ENCODE results near the gene ELAPOR2.
A peak's percentile ranks its signal among the peaks of the same experiment; 100 is the strongest.
"Not testable (repeated sequence)": the region's sequence is repeated elsewhere in the genome, so short reads cannot be mapped to it uniquely, and the experiment has no call there.

Gene ELAPOR2

GRCh38 chr7:87059525-87060287 is at the start of gene ELAPOR2:
ELAPOR2 (minus strand) TSS chr7:87059654; CDS start chr7:87059513, 141 bp downstream.
- peak; percentile 97 for DNase-seq (ENCODE audit: low spot score)

DNA sequence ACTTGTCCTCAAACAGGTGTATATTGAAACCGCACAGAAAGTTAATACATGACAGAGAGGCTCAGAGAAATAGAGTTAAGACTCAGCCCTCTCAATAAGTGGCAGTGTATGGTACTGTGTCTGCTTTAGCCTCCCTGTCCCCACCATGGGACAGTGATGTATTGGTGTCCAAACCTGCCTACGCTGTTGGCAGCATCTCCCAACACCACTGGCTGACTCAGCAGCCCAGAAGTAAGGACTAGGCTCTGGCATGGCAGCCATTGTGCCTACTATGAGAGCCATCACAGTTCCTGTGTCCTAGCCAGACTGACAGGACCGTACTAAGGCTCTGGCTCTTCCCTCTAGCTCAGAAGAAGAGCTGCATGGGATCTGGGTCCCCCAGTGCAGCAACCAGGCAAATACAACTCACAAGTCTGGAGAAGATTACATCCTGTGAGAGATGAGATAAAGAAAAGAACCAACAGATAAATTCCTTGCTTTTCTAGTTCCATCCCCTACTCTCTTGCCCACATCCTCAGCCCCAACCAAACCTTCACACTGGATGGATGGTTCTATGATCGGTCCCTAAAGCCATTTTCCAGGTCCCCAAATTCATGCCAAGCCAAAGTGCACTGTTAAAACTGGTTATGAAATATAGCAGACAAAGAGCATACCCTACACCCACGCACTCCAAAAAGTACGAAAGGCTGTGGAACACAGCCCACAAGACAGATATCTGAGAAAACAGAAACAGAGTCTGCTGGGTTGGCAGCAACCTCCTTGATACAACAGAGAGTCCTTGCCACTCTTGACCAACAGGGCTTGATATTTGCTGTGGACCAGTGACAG is 48.7 kb upstream of the ELAPOR2 start:
- FAIRE-seq (peak; percentile 44), DNase-seq (ENCODE audit: low spot score) (no peak)

More at GRCh38 chr7:87059525-87060287, at the start of gene ELAPOR2:
- FAIRE-seq: peak; percentile 97

- DNase-seq (ENCODE audit: low spot score) (no peak), FAIRE-seq (no peak)
Measured at GRCh38 chr7:87106974-87107612, 47.6 kb upstream of the ELAPOR2 start.

GRCh38 chr7:87105401-87105800 is 45.9 kb upstream of the ELAPOR2 start:
- no peak for FAIRE-seq

GRCh38 chr7:87100326-87100725 is 40.9 kb upstream of the ELAPOR2 start:
- FAIRE-seq (no peak), DNase-seq (ENCODE audit: low spot score) (no peak)

More at GRCh38 chr7:87105401-87105800, 45.9 kb upstream of the ELAPOR2 start:
- no peak for DNase-seq (ENCODE audit: low spot score)

DNA sequence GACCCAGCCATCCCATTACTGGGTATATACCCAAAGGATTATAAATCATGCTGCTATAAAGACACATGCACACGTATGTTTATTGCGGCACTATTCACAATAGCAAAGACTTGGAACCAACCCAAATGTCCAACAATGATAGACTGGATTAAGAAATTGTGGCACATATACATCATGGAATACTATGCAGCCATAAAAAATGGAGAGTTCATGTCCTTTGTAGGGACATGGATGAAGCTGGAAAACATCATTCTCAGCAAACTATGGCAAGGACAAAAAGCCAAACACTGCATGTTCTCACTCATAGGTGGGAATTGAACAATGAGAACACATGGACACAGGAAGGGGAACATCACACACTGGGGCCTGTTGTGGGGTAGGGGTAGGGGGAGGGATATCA is 37.9 kb upstream of the ELAPOR2 start:
- FAIRE-seq; DNase-seq (ENCODE audit: low spot score): not testable (repeated sequence)

DNA sequence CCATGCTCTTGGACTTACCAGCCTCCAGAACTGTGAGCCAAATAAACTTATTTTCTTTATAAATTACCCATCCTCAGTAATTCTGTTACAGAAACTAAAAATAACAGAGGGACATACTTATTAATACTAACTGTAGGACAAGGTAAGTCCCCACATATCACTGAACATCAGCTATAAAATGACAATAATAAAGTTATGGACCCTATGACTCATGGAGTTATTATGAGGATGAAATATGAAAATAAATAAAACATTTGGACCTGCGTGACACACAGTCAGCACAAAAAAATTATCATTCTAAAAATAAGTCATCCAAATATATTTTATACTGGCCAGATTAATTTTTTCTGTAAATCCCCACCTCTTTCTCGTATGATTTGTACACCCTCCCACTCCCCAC is 34.9 kb upstream of the ELAPOR2 start:
- FAIRE-seq (no peak), DNase-seq (ENCODE audit: low spot score) (no peak)

DNA sequence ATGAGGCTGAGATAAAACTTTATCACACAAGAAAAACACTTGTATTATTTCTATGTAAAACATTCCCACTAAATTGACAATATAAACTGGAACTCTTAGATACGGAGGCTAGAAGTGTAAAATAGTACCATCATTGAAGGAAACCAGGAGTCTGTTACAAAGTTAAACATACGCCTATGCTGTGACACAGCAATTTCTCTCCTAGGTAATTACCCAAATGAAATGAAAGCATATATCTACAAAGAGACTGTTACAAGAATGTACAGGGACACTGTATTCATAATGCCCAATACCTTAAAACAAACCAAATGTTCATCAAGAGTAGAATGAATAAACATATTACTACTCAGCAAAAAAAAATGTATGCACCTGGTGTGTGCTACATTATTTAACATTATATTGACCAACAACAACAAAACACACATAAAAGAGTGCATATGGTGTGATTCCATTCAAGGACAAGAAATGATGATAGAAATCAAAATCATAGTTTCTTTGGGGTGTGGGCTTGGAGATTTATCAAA is 33.2 kb upstream of the ELAPOR2 start:
- DNase-seq (ENCODE audit: low spot score): no peak
- no peak for FAIRE-seq

DNA sequence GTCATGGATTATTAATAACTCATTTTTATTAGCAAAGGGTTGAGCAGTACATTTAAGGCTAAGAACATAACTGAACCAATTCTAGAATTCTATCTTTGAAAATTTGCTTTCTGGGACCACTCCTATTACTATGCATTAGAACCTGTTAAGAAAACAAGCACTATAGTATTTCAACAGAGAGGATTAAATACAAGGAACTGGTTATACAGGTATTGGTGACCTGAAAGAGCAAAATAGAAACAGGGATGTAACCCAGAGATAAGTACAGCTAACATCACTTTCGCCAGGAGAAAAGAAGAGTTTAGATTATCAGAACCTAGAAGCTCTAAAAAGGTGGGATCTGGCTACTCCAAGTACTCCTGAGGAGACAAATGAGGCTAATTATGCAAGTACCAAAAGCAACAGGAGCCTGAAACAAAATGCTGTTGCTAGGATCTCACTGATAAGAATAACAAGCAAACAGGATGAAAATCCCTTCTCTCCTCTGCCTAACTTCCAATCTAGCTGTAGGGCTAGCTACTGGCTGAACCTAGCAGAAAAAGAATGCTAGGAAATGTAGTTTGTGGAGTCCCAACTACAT is 32.1 kb upstream of the ELAPOR2 start:
- DNase-seq (ENCODE audit: low spot score) (no peak), FAIRE-seq (no peak)

- peak; percentile 77 for FAIRE-seq
- DNase-seq (ENCODE audit: low spot score): no peak
Measured at GRCh38 chr7:87083865-87084519, 24.5 kb upstream of the ELAPOR2 start.

- peak; percentile 87 for FAIRE-seq
- no peak for DNase-seq (ENCODE audit: low spot score)
Measured at GRCh38 chr7:87082675-87083074, 23.2 kb upstream of the ELAPOR2 start.

GRCh38 chr7:87075671-87076404 is 16.4 kb upstream of the ELAPOR2 start:
- FAIRE-seq (no peak), DNase-seq (ENCODE audit: low spot score) (no peak)

- no peak for DNase-seq (ENCODE audit: low spot score)
- FAIRE-seq: no peak
Measured at GRCh38 chr7:87067788-87068187, 8.3 kb upstream of the ELAPOR2 start.

DNA sequence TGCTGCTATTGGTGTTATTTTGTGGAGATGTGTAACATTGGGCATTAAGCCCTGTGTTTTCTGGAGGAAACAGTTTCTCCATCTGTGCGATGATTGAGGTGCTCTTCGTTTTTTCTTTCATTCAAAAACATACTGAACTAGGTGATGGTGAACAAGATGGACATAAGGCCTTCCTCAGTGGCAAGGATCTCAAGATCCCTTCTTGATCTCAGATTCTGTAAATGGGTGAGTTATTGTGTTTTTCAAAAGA is 759 bp upstream of the ELAPOR2 start:
- FAIRE-seq (no peak), DNase-seq (ENCODE audit: low spot score) (no peak)

- DNase-seq (ENCODE audit: low spot score): peak; percentile 71
- no peak for FAIRE-seq
Measured at GRCh38 chr7:87058744-87059524, 520 bp downstream of the ELAPOR2 start.

DNA sequence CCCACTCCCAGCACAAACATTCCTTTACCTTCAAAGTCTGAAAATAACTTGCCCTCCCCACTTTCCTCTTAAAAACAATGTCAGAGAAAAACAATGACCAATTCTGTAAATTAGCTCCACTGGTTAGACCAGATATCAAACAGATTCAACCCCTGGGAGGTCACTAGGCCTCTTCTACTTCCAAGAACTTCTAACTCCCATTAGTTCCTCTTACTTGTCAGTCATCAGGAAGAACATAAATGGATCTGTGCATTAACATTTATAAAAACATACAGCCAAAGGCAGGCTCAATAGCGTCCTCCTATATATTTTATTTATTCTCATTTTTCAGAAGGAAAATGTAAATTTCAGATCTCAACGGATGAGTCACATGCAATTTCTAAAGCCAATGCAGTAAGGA is 2.2 kb downstream of the ELAPOR2 start:
- no peak for DNase-seq (ENCODE audit: low spot score)
- FAIRE-seq: no peak

- no peak for FAIRE-seq
- no peak for DNase-seq (ENCODE audit: low spot score)
Measured at GRCh38 chr7:87056346-87056745, 3.1 kb downstream of the ELAPOR2 start.

GRCh38 chr7:87048839-87049238 is 10.6 kb downstream of the ELAPOR2 start:
- no peak for DNase-seq (ENCODE audit: low spot score)
- FAIRE-seq: peak; percentile 55

DNA sequence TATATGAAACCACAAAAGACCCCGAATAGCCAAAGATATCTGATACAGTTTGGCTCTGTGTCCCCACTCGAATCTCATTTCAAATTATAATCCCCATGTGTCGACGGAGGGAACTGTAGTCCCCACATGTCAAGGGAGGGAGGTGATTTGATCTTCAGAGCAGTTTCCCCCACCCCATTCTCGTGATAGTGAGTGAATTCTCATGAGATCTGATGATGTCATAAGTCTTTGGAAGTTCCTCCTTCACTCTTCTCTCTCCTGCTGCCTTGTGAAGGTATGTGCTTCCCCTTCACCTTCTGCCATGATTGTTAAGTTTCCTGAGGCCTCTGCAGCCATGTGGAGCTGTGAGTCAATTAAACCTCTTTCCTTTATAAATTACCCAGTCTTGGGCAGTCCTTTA is 13.0 kb downstream of the ELAPOR2 start:
- no peak for FAIRE-seq
- DNase-seq (ENCODE audit: low spot score): no peak

- FAIRE-seq: not testable (repeated sequence)
Measured at GRCh38 chr7:87044713-87045112, 14.7 kb downstream of the ELAPOR2 start.

More at GRCh38 chr7:87044713-87045112, 14.7 kb downstream of the ELAPOR2 start:
- not testable (repeated sequence) for DNase-seq (ENCODE audit: low spot score)
